GM12875 (cell line): Measurements from ENCODE around the gene HLCS.

Experiments
- H3K4me3 ChIP-seq: one replicate; pipeline ENCODE4 v1.5.1; 2011; ENCODE audit warnings: low read depth, low read length, control low read depth
- TF ChIP-seq, protein P1 (sequence below): IDR thresholded peaks from 2 replicates; pipeline ENCODE4 v1.5.1; 2011; ENCODE audit warnings: low read depth, mild to moderate bottlenecking, control low read depth, inconsistent platforms, low read length, moderate library complexity, borderline replicate concordance; ENCODE audit not compliant: insufficient read depth

The HLCS gene

DNA sequence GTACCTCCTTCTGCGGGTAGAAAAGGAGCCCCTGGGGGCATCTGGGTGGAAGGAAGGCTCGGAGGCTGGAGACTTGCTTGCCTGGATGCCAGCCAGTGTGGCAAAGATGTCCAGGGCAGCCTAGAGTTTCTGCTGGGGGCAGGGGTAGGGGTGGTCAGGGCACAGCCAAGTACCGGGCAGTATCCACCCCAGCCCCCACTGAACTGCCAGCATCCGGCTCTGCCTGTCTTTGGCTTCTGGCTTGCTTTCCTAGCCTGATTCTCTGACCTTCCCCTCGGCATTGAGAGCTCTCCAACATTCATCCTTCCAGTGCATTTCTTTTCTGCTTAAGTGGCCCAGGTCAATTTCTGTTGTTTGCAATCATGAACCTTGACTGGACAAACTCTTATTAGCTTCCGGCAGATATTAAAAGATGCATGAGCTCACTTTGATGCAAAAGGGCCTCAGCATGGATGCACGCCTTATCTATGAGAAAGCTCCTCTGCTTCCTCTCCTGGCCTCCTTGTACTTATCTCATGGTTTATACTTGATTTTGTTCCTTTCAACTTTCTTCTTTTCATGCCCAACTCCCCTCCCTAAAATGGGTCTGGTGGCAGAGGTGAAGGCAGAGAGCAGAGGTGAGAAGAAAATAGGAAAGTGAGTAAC, 116.9 kb downstream of the HLCS start:
- H3K4me3 ChIP-seq, result no peak overlapping the region
- TF ChIP-seq, protein P1, sequence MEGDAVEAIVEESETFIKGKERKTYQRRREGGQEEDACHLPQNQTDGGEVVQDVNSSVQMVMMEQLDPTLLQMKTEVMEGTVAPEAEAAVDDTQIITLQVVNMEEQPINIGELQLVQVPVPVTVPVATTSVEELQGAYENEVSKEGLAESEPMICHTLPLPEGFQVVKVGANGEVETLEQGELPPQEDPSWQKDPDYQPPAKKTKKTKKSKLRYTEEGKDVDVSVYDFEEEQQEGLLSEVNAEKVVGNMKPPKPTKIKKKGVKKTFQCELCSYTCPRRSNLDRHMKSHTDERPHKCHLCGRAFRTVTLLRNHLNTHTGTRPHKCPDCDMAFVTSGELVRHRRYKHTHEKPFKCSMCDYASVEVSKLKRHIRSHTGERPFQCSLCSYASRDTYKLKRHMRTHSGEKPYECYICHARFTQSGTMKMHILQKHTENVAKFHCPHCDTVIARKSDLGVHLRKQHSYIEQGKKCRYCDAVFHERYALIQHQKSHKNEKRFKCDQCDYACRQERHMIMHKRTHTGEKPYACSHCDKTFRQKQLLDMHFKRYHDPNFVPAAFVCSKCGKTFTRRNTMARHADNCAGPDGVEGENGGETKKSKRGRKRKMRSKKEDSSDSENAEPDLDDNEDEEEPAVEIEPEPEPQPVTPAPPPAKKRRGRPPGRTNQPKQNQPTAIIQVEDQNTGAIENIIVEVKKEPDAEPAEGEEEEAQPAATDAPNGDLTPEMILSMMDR, result no peak

DNA sequence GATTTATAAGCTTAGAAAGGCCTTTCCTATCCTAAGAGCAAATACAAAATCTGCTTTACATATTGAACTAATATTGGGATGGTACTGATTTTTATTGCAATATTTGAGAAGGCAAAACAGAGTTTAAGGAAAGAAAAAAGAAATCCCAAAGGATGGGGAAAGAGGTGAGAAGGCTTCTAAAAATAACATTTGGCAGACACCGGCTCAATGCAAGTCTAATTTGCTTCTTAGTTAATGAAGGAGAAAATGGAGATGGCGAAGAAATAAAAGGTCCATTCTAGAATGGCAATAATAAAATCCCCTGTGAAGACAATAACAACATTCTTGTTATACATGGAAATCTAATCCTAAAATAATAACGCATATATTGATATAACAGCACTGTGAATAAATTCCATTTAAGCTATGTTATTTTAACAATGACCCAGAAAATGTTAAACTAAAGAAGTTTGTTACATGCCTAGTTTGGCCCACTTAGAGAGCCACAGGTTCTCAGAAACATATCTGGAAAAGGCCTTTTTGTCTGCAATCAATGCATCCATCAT, 117.7 kb downstream of the HLCS start:
- TF ChIP-seq, protein P1, result no peak
- H3K4me3 ChIP-seq, result no peak overlapping the region

DNA sequence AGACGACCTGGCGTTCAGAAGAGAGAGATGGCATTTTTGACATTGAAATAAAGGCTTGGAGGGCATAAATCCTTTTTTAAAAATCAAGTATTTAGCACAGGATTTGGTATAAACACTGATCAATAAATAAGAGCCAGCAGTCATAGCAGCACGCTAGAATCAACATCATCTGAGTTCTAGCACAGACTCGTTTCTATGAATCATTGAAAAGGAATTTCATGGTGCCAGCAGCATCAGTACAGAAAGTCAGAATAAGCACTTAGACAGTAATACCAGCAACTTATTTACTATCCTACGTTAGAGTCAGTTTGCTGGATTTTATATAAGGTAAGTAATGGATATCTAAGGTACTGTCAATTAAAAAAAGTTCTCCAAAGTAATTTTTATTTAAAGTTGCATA, 119.3 kb downstream of the HLCS start:
- TF ChIP-seq, protein P1, result no peak
- H3K4me3 ChIP-seq, result no peak overlapping the region

DNA sequence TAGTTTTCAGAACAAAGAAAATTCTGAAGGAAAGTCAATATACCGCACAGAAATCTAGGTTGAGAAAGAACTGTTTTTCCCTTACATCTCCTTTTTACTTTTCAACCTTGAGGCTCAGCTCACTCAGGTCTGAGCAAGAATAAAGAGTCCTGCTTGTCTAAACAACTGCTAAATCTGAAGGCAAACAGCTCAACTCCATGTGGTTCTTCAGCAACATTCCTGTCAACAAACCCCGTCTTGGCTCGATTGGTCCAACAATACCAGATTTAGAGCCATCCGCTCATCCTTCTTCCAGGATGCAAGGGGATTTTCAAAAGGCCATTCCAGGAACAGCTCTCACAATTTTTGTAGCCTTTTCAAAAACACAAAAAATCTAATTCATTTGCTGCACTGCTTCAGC, 119.8 kb downstream of the HLCS start:
- H3K4me3 ChIP-seq, result no peak overlapping the region
- TF ChIP-seq, protein P1, result no peak

DNA sequence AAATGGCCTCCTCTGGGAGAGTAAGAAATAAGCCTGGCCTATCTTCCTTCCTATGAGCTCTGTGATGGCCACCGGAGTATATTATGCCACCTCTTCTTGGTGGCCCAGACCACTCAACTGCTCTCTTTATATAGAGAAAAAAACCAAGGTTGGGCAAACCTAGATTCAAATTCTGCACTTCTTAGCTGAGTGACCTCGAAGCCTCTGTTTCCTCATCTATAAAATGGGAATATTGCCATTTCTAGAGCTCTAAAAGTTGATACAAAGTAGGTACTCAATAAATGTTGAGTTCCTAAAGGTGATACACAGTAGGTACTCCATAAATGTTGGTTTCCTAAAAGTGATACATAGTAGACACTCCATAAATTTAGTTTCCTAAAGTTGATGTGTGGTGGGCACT, 120.7 kb downstream of the HLCS start:
- TF ChIP-seq, protein P1, result no peak
- no peak overlapping the region for H3K4me3 ChIP-seq

DNA sequence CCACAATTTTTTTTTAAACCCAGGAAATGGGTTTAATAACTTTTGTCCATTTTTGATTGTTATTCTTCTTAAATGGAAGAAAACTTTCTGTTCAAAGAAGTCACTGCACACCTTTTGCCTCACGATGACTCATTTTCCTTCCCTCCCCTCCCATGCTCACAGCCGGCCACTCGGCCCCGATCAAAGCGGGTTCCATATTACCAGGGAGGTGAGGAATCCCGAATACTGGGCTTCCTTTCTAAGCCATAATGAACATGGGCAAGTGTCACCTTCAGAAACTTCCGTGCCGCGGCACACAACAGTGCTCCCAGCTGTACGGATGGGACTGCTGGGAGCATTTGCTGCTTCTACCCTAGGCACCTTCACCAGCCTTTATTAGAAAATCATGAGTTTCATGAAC, 121.4 kb downstream of the HLCS start:
- TF ChIP-seq, protein P1, result no peak
- H3K4me3 ChIP-seq, result no peak overlapping the region

DNA sequence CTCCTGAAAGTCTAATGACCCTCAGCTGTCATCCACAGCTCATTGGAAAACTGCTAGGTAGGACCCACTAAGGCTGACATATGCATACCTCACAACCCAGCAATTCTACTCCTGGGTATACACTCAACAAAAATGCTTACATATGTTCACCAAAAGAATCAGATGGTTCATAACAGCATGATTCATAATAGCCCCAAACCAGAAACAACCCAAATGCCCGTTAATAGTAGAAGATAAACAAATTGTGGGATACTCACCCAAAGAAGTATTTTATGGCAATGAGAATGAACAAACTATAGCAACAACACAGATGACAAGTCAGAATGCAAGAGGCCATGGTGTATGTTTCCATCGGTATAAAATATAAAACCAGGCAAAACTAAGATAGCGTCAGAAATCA, 124.6 kb downstream of the HLCS start:
- H3K4me3 ChIP-seq, result no peak overlapping the region
- TF ChIP-seq, protein P1, result no peak
